ENCODE measurements around the gene EPHB1. TPM values are rescaled to one million over a fixed set of nuclear protein-coding genes. Genes with fewer than 3 reads are reported as not detected.

EPHB1 gene
- polyA plus RNA-seq, 3 donors = 0.06 to 0.55 TPM; not detected in 1

DNA sequence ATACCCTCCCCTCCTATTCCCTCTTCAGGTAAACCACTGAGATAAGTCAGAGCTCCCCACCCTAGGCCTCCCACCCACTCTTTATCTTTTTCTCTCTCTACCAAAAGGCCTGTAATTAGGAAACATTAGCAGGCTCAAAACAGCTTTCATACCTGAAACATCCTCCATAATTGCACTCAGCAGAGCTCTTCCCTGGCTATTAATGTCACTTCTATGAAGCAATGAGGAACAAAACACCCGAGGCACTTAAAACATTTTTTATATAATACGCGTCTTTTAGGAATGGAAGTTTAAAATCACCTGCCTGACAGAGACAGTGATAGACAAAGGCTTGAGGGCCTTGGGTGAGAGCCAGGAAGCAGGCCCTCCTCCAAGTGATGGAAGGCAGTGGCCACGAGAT, 138.9 kb downstream of the EPHB1 start:
- Mint-ChIP-seq H3K9me3 (no peaks in the 10 kb centered on the region), H3K4me3 (no peak overlapping the region), H3K27ac (no peak overlapping the region), H3K36me3 (no peaks in the 10 kb centered on the region), H3K27me3 (ENCODE audit: low read depth in 3 of 3) (no peaks in the 10 kb centered on the region), H3K4me1 (peaks cover 4% of the 10 kb centered on the region)
- H3K4me1 ChIP-seq (ENCODE audit: control insufficient read depth in 1 of 2, insufficient read depth in 2 of 2, low read length in 2 of 2) = peaks cover 0 to 4% of the 10 kb centered on the region in 2 donors
- H4K20me1 ChIP-seq (ENCODE audit: insufficient read depth, low read length) = no peaks in the 10 kb centered on the region
- no peak overlapping the region for H3K4me3 ChIP-seq (replicated peaks in 1 of 3; ENCODE audit: low read depth in 2 of 3, low read length in 3 of 3)
- no peaks in the 10 kb centered on the region for H3K9me3 ChIP-seq (replicated peaks in 1 of 2; ENCODE audit: control insufficient read depth in 1 of 2, insufficient read depth in 1 of 2, low read length in 2 of 2)
- no peak overlapping the region for H3K27ac ChIP-seq (ENCODE audit: low read depth in 1 of 2, low read length in 2 of 2)
- intact Hi-C loops (cut with micrococcal nuclease) = no loop called here
- 80% methylated on average over 1 of the region's 4 CpGs for WGBS (ENCODE audit: insufficient coverage)
- TF ChIP-seq, protein P1, sequence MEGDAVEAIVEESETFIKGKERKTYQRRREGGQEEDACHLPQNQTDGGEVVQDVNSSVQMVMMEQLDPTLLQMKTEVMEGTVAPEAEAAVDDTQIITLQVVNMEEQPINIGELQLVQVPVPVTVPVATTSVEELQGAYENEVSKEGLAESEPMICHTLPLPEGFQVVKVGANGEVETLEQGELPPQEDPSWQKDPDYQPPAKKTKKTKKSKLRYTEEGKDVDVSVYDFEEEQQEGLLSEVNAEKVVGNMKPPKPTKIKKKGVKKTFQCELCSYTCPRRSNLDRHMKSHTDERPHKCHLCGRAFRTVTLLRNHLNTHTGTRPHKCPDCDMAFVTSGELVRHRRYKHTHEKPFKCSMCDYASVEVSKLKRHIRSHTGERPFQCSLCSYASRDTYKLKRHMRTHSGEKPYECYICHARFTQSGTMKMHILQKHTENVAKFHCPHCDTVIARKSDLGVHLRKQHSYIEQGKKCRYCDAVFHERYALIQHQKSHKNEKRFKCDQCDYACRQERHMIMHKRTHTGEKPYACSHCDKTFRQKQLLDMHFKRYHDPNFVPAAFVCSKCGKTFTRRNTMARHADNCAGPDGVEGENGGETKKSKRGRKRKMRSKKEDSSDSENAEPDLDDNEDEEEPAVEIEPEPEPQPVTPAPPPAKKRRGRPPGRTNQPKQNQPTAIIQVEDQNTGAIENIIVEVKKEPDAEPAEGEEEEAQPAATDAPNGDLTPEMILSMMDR (IDR thresholded peaks at IDR 0.05) = no peak
- no peak overlapping the region for H2AFZ ChIP-seq (ENCODE audit: insufficient read depth, low read depth, low read length, poor library complexity, severe bottlenecking)
- H3K36me3 ChIP-seq (replicated peaks in 1 of 2; ENCODE audit: control insufficient read depth in 1 of 2, insufficient read depth in 2 of 2, low read length in 2 of 2) = no peaks in the 10 kb centered on the region
- no peak for DNase-seq
- no peak overlapping the region for H3K4me2 ChIP-seq (replicated peaks; ENCODE audit: extremely low read depth, low read length, poor library complexity, severe bottlenecking)
- no peaks in the 10 kb centered on the region for H3K79me2 ChIP-seq (ENCODE audit: insufficient read depth, low read length)
- no peak overlapping the region for H3K9ac ChIP-seq (ENCODE audit: insufficient read depth, low read length, poor library complexity, severe bottlenecking)
- H3K27me3 ChIP-seq (ENCODE audit: control insufficient read depth in 2 of 2, insufficient read depth in 2 of 2, low read length in 2 of 2) = no peaks in the 10 kb centered on the region

DNA sequence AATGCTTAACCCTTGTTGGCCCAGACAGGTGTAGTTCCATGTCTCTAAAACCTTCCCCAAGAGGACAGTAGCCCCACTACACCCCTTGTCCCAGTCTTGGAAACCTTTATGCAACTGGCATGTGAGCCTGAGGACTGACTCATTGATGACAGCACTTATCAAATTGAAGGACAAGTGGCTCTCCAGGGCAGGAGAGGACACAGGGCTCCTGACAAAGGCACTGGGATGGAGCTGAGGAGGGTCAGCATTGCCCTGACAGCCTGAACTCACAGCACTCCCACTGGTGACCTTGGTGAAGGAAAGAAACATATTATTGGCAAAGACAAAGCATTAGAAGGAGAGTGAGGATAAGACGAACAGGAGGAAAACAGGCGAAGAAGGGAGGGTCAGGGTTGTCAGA, 139.9 kb downstream of the EPHB1 start:
- TF ChIP-seq, protein P1 (IDR thresholded peaks at IDR 0.05) = no peak
- no peak for DNase-seq
- no peaks in the 10 kb centered on the region for H3K79me2 ChIP-seq (ENCODE audit: insufficient read depth, low read length)
- H3K36me3 Mint-ChIP-seq = no peaks in the 10 kb centered on the region
- H3K9ac ChIP-seq (ENCODE audit: insufficient read depth, low read length, poor library complexity, severe bottlenecking) = no peak overlapping the region
- no peak overlapping the region for H3K4me2 ChIP-seq (replicated peaks; ENCODE audit: extremely low read depth, low read length, poor library complexity, severe bottlenecking)
- intact Hi-C loops (cut with micrococcal nuclease) = no loop called here
- H3K4me1 ChIP-seq (ENCODE audit: control insufficient read depth in 1 of 2, insufficient read depth in 2 of 2, low read length in 2 of 2) = peaks cover 0 to 4% of the 10 kb centered on the region in 2 donors
- no peaks in the 10 kb centered on the region for H3K27me3 ChIP-seq (ENCODE audit: control insufficient read depth in 2 of 2, insufficient read depth in 2 of 2, low read length in 2 of 2)
- no peaks in the 10 kb centered on the region for H4K20me1 ChIP-seq (ENCODE audit: insufficient read depth, low read length)
- H3K27ac ChIP-seq (ENCODE audit: low read depth in 1 of 2, low read length in 2 of 2) = no peak overlapping the region
- no peak overlapping the region for H2AFZ ChIP-seq (ENCODE audit: insufficient read depth, low read depth, low read length, poor library complexity, severe bottlenecking)
- H3K4me3 ChIP-seq (replicated peaks in 1 of 3; ENCODE audit: low read depth in 2 of 3, low read length in 3 of 3) = no peak overlapping the region
- H3K4me3 Mint-ChIP-seq = no peak overlapping the region
- no peaks in the 10 kb centered on the region for H3K9me3 ChIP-seq (replicated peaks in 1 of 2; ENCODE audit: control insufficient read depth in 1 of 2, insufficient read depth in 1 of 2, low read length in 2 of 2)
- no peak overlapping the region for H3K27ac Mint-ChIP-seq
- H3K9me3 Mint-ChIP-seq = peaks cover 0 to under 1% (median 0%) of the 10 kb centered on the region in 7 donors
- no peaks in the 10 kb centered on the region for H3K27me3 Mint-ChIP-seq (ENCODE audit: low read depth in 3 of 3)
- no CpG with 5 or more reads among the region's 2 CpGs for whole genome bisulfite sequencing (ENCODE audit: insufficient coverage)
- H3K4me1 Mint-ChIP-seq = peaks cover 4% of the 10 kb centered on the region
- H3K36me3 ChIP-seq (replicated peaks in 1 of 2; ENCODE audit: control insufficient read depth in 1 of 2, insufficient read depth in 2 of 2, low read length in 2 of 2) = no peaks in the 10 kb centered on the region
